Measurements from ENCODE around the gene TTC7B. TPM values are rescaled to one million over a fixed set of nuclear protein-coding genes. Genes with fewer than 3 reads are reported as not detected.
A peak's percentile ranks its signal among the peaks of the same experiment; 100 is the strongest.

Gene TTC7B
- total RNA-seq, 1 donor, result 24.9 TPM

DNA sequence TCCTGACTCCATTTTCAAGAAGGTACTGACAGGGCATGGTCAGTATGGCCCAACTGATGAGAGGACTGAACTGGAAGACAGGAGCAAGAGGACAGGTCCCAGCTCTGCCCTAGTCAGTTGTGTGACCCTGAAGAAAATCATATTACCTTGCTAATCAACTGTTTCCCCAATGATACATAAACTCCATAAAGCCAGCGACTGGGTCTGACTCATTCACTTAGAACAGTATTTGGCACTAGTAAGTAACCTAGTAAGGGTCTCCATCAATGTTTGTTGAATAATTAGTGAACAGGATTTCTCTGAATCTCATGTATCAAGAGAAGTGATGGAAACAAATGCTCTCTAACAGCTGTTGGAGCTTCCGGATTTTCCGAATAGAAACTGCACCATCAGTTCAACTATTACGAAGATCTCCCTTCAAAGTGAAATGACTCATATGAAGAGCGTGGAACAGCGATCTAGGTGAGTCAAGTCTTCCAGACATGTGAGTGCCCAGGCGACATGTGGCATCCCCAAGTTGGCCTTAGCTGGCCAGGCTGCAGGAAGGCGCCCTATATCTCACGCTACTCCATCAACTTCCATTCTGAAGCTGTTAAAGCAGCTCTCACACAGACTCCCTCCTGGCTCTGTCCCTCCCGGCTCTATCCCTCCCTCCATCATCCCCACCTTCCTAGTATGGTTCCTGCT, 94.5 kb downstream of the TTC7B start:
- no peak overlapping the region for H3K4me3 ChIP-seq (ENCODE audit: low read depth, low read length)
- TF ChIP-seq, protein P1, sequence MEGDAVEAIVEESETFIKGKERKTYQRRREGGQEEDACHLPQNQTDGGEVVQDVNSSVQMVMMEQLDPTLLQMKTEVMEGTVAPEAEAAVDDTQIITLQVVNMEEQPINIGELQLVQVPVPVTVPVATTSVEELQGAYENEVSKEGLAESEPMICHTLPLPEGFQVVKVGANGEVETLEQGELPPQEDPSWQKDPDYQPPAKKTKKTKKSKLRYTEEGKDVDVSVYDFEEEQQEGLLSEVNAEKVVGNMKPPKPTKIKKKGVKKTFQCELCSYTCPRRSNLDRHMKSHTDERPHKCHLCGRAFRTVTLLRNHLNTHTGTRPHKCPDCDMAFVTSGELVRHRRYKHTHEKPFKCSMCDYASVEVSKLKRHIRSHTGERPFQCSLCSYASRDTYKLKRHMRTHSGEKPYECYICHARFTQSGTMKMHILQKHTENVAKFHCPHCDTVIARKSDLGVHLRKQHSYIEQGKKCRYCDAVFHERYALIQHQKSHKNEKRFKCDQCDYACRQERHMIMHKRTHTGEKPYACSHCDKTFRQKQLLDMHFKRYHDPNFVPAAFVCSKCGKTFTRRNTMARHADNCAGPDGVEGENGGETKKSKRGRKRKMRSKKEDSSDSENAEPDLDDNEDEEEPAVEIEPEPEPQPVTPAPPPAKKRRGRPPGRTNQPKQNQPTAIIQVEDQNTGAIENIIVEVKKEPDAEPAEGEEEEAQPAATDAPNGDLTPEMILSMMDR (IDR thresholded peaks at IDR 0.05; ENCODE audit: insufficient read depth, low read length), result no peak
- DNase-seq (ENCODE audit: low read depth), result no peak

DNA sequence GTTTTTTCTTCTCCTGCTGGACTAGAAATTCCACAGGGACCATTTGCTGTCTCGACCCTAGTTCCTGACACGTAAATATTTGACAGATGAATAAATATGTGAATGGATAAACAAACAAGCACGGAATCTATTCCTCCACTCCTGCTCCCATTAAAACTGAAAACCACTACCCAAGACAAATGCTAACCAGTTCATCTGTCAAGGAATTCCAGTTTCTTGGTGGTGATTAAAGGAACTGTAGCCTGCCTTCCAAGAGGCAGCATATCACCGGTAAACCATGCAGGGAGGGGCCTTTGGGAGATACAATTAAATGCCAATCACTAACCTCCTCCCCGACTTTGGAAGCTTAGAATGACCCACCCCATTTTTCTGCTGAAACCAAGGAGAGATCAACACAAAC, 95.4 kb downstream of the TTC7B start:
- TF ChIP-seq, protein P1 (IDR thresholded peaks at IDR 0.05; ENCODE audit: insufficient read depth, low read length), result no peak
- H3K4me3 ChIP-seq (ENCODE audit: low read depth, low read length), result no peak overlapping the region
- no peak for DNase-seq (ENCODE audit: low read depth)

- no peak for DNase-seq (ENCODE audit: low read depth)
Observed at GRCh38 chr14:90720336-90720735, 95.9 kb downstream of the TTC7B start.

GRCh38 chr14:90717916-90718315, 98.3 kb downstream of the TTC7B start:
- DNase-seq (ENCODE audit: low read depth), result peak; percentile 14
- TF ChIP-seq, protein P1 (IDR thresholded peaks at IDR 0.05; ENCODE audit: insufficient read depth, low read length), result no peak
- H3K4me3 ChIP-seq (ENCODE audit: low read depth, low read length), result no peak overlapping the region

More at GRCh38 chr14:90720336-90720735, 95.9 kb downstream of the TTC7B start:
- TF ChIP-seq, protein P1 (IDR thresholded peaks at IDR 0.05; ENCODE audit: insufficient read depth, low read length), result no peak
- H3K4me3 ChIP-seq (ENCODE audit: low read depth, low read length), result no peak overlapping the region

- no peak for DNase-seq (ENCODE audit: low read depth)
- H3K4me3 ChIP-seq (ENCODE audit: low read depth, low read length), result no peak overlapping the region
- TF ChIP-seq, protein P1 (IDR thresholded peaks at IDR 0.05; ENCODE audit: insufficient read depth, low read length), result no peak
Observed at GRCh38 chr14:90715993-90716392, 100.2 kb downstream of the TTC7B start.

DNA sequence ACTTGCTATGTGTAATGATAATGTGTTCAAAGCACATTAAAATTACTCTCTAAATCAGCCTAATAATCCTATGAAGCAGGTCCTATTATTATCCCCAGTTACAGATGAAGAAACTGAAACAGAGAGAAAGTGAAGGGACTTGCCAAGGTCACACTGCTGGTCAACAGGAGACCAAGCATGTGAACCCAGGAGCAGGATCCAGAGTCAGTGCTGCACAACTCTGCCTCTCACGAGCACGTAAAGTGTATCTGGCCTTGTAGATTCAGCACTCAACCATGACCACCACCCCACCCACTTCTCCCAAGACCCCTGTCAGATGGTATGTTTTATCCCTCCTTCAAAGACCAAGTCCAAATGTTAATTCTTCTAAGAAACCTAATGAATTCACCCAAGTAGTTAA, 100.7 kb downstream of the TTC7B start:
- DNase-seq (ENCODE audit: low read depth), result no peak
- no peak overlapping the region for H3K4me3 ChIP-seq (ENCODE audit: low read depth, low read length)
- TF ChIP-seq, protein P1 (IDR thresholded peaks at IDR 0.05; ENCODE audit: insufficient read depth, low read length), result no peak

- DNase-seq (ENCODE audit: low read depth), result peak; percentile 58
- TF ChIP-seq, protein P1 (IDR thresholded peaks at IDR 0.05; ENCODE audit: insufficient read depth, low read length), result no peak
- H3K4me3 ChIP-seq (ENCODE audit: low read depth, low read length), result no peak overlapping the region
Observed at GRCh38 chr14:90714811-90715210, 101.4 kb downstream of the TTC7B start.
